Effector memory CD4-positive, alpha-beta T cell (primary cell): ENCODE measurements around the gene OSBPL8.

ENCODE experiments used
- DNase-seq, 3 donors: peaks; one replicate each; pipeline ENCODE4 v3.0.0-alpha.2; 2020
- H3K27ac ChIP-seq: 2 replicates; pipeline ENCODE4 v1.7.0; 2013; ENCODE audit warnings: mild to moderate bottlenecking, low read length, moderate library complexity; ENCODE audit not compliant: insufficient read depth, poor library complexity, severe bottlenecking
- H3K27me3 ChIP-seq: replicated peaks from 2 replicates; pipeline ENCODE4 v1.7.0; 2013; ENCODE audit warnings: mild to moderate bottlenecking, low read length; ENCODE audit not compliant: insufficient read depth, control insufficient read depth, poor library complexity, severe bottlenecking
- H3K36me3 ChIP-seq: 2 replicates; pipeline ENCODE4 v1.7.0; 2013; ENCODE audit warnings: mild to moderate bottlenecking, low read length, moderate library complexity; ENCODE audit not compliant: control insufficient read depth, insufficient read depth
- H3K4me1 ChIP-seq: 2 replicates; pipeline ENCODE4 v1.7.0; 2013; ENCODE audit warnings: low read length, mild to moderate bottlenecking; ENCODE audit not compliant: control insufficient read depth, insufficient read depth, poor library complexity, severe bottlenecking
- H3K4me3 ChIP-seq: 2 replicates; pipeline ENCODE4 v1.7.0; 2013; ENCODE audit warnings: low read length, low read depth, mild to moderate bottlenecking; ENCODE audit not compliant: insufficient read depth, poor library complexity, severe bottlenecking
- H3K9me3 ChIP-seq: 2 replicates; pipeline ENCODE4 v1.7.0; 2013; ENCODE audit warnings: mild to moderate bottlenecking, low read length, moderate library complexity; ENCODE audit not compliant: control insufficient read depth

OSBPL8 gene

GRCh38 chr12:76556368-76556767 lies 3.2 kb downstream of the OSBPL8 start:
- Histone ChIP-seq H3K27ac (no peak overlapping the region), H3K27me3 (no peaks in the 10 kb centered on the region), H3K4me3 (no peak overlapping the region), H3K36me3 (peaks cover 4% of the 10 kb centered on the region), H3K4me1 (peaks cover 18% of the 10 kb centered on the region), H3K9me3 (no peaks in the 10 kb centered on the region)
- DNase-seq, result peak in 1 of 3 donors; percentile 11

GRCh38 chr12:76555797-76556196 lies 3.8 kb downstream of the OSBPL8 start:
- DNase-seq, result no peak
- Histone ChIP-seq H3K4me3 (no peak overlapping the region), H3K27me3 (no peaks in the 10 kb centered on the region), H3K4me1 (peaks cover 18% of the 10 kb centered on the region), H3K36me3 (peaks cover 4% of the 10 kb centered on the region), H3K27ac (no peak overlapping the region), H3K9me3 (no peaks in the 10 kb centered on the region)

- Histone ChIP-seq H3K27me3 (no peaks in the 10 kb centered on the region), H3K9me3 (no peaks in the 10 kb centered on the region), H3K27ac (no peak overlapping the region), H3K4me1 (peaks cover 18% of the 10 kb centered on the region), H3K4me3 (no peak overlapping the region), H3K36me3 (peaks cover 4% of the 10 kb centered on the region)
- no peak for DNase-seq
Observed at GRCh38 chr12:76555231-76555767, 4.3 kb downstream of the OSBPL8 start.

- H3K27ac ChIP-seq, result no peak overlapping the region
- H3K4me3 ChIP-seq, result no peak overlapping the region
- H3K9me3 ChIP-seq, result no peaks in the 10 kb centered on the region
- H3K36me3 ChIP-seq, result peaks cover 4% of the 10 kb centered on the region
- H3K27me3 ChIP-seq, result no peaks in the 10 kb centered on the region
- DNase-seq, result no peak
- peaks cover 14% of the 10 kb centered on the region for H3K4me1 ChIP-seq
Observed at GRCh38 chr12:76554405-76555230, 5.0 kb downstream of the OSBPL8 start.

GRCh38 chr12:76552343-76552938 lies 7.1 kb downstream of the OSBPL8 start:
- no peak for DNase-seq
- H3K4me1 ChIP-seq, result peaks cover 18% of the 10 kb centered on the region

GRCh38 chr12:76551482-76551888 lies 8.1 kb downstream of the OSBPL8 start:
- Histone ChIP-seq H3K4me3 (no peak overlapping the region), H3K4me1 (peaks cover 9% of the 10 kb centered on the region), H3K27ac (no peak overlapping the region), H3K27me3 (no peaks in the 10 kb centered on the region), H3K9me3 (no peaks in the 10 kb centered on the region), H3K36me3 (no peaks in the 10 kb centered on the region)
- no peak for DNase-seq

More at GRCh38 chr12:76552343-76552938, 7.1 kb downstream of the OSBPL8 start:
- H3K4me3 ChIP-seq, result no peak overlapping the region
- H3K36me3 ChIP-seq, result no peaks in the 10 kb centered on the region
- H3K27ac ChIP-seq, result no peak overlapping the region
- no peaks in the 10 kb centered on the region for H3K27me3 ChIP-seq
- H3K9me3 ChIP-seq, result no peaks in the 10 kb centered on the region

- DNase-seq, result no peak
- no peaks in the 10 kb centered on the region for H3K9me3 ChIP-seq
- H3K27me3 ChIP-seq, result no peaks in the 10 kb centered on the region
- H3K27ac ChIP-seq, result no peak overlapping the region
- no peaks in the 10 kb centered on the region for H3K36me3 ChIP-seq
- H3K4me3 ChIP-seq, result no peak overlapping the region
- H3K4me1 ChIP-seq, result peaks cover 9% of the 10 kb centered on the region
Observed at GRCh38 chr12:76549131-76549530, 10.4 kb downstream of the OSBPL8 start.

- Histone ChIP-seq H3K9me3 (no peaks in the 10 kb centered on the region), H3K27ac (no peak overlapping the region), H3K4me1 (peaks cover 9% of the 10 kb centered on the region), H3K4me3 (no peak overlapping the region), H3K27me3 (no peaks in the 10 kb centered on the region), H3K36me3 (no peaks in the 10 kb centered on the region)
- no peak for DNase-seq
Observed at GRCh38 chr12:76548222-76548837, 11.2 kb downstream of the OSBPL8 start.

- Histone ChIP-seq H3K9me3 (no peaks in the 10 kb centered on the region), H3K27me3 (no peaks in the 10 kb centered on the region), H3K4me1 (peaks cover 9% of the 10 kb centered on the region), H3K27ac (no peak overlapping the region), H3K4me3 (no peak overlapping the region), H3K36me3 (no peaks in the 10 kb centered on the region)
- no peak for DNase-seq
Observed at GRCh38 chr12:76547526-76547925, 12.0 kb downstream of the OSBPL8 start.

- no peaks in the 10 kb centered on the region for H3K27me3 ChIP-seq
- H3K36me3 ChIP-seq, result no peaks in the 10 kb centered on the region
- H3K4me1 ChIP-seq, result peaks cover 9% of the 10 kb centered on the region
- DNase-seq, result no peak
- H3K27ac ChIP-seq, result no peak overlapping the region
- H3K9me3 ChIP-seq, result no peaks in the 10 kb centered on the region
- H3K4me3 ChIP-seq, result no peak overlapping the region
Observed at GRCh38 chr12:76546889-76547288, 12.7 kb downstream of the OSBPL8 start.
